H1 (cell line): ENCODE data around the gene BPIFB6. TPM values are rescaled to one million over a fixed set of nuclear protein-coding genes. Genes with fewer than 3 reads are reported as not detected.

ENCODE experiments used
- CTCF ChIA-PET: fragments of 300-600 bp; sonication (Branson Sonifier 250); formaldehyde crosslinking; loops from one replicate; lab custom pipeline; 2021; ENCODE audit not compliant: partially characterized antibody; lab: Charles Lee
- POLR2A ChIA-PET: fragments of 300-600 bp; sonication (Branson Sonifier 250); formaldehyde crosslinking; loops from one replicate; lab custom pipeline; 2021; ENCODE audit warnings: inconsistent platforms; ENCODE audit not compliant: partially characterized antibody; lab: Charles Lee
- DNase-seq, 2 experiments: peaks; one replicate each; pipeline versions ENCODE4 v3.0.0 to v3.0.0-alpha.2; 2010 to 2022; ENCODE audit warnings: low spot score in 2 of 2, low read depth in 1 of 2, mixed read lengths in 1 of 2
- FAIRE-seq: peaks from 2 replicates; lab custom pipeline; 2011; peaks lifted over from hg19 to GRCh38; lab: Jason Lieb, UNC
- H2AFZ ChIP-seq: 2 replicates; pipeline ENCODE4 v1.8.1; 2012; ENCODE audit warnings: low read length, inconsistent platforms
- H2AK5ac ChIP-seq: 2 replicates; pipeline ENCODE4 v1.6.1; 2013; ENCODE audit warnings: low read depth, low read length
- H2BK120ac ChIP-seq: replicated peaks from 2 replicates; pipeline ENCODE3; 2013; ENCODE audit warnings: low read depth, low read length, inconsistent platforms
- H2BK12ac ChIP-seq: 2 replicates; pipeline ENCODE4 v1.6.1; 2013; ENCODE audit warnings: low read depth, low read length
- H2BK15ac ChIP-seq: 2 replicates; pipeline ENCODE4 v1.6.1; 2013; ENCODE audit warnings: low read length
- H2BK20ac ChIP-seq: 2 replicates; pipeline ENCODE4 v1.6.1; 2013; ENCODE audit warnings: low read length
- H2BK5ac ChIP-seq: 2 replicates; pipeline ENCODE4 v1.6.1; 2013; ENCODE audit warnings: low read depth, low read length
- H3K14ac ChIP-seq: 2 replicates; pipeline ENCODE4 v1.6.1; 2013; ENCODE audit warnings: inconsistent platforms; ENCODE audit not compliant: insufficient read length
- H3K18ac ChIP-seq: 2 replicates; pipeline ENCODE4 v1.6.1; 2013; ENCODE audit warnings: low read length; ENCODE audit errors: extremely low read depth
- H3K23ac ChIP-seq: 2 replicates; pipeline ENCODE4 v1.6.1; 2013; ENCODE audit warnings: inconsistent platforms; ENCODE audit not compliant: insufficient read length
- H3K23me2 ChIP-seq: 2 replicates; pipeline ENCODE4 v1.6.1; 2013; ENCODE audit warnings: low read depth, low read length
- H3K27ac ChIP-seq: 2 replicates; pipeline ENCODE4 v1.6.1; 2011; ENCODE audit warnings: low read depth, low read length, inconsistent platforms
- H3K27me3 ChIP-seq, 4 experiments: replicated peaks in 1 of 4; 1 replicate in 1 of 4; 2 replicates in 3 of 4; pipeline versions ENCODE4 v1.6.1 to v1.8.1; 2011 to 2013; ENCODE audit warnings: low read length in 3 of 4, mild to moderate bottlenecking in 3 of 4, inconsistent platforms in 2 of 4, mixed read lengths in 2 of 4, moderate library complexity in 1 of 4; ENCODE audit not compliant: control insufficient read depth in 3 of 4, insufficient read depth in 3 of 4; ENCODE audit errors: extremely low read depth in 1 of 4
- H3K36me3 ChIP-seq, 4 experiments: 2 replicates each; pipeline versions ENCODE4 v1.6.1 to v1.8.1; 2011 to 2013; ENCODE audit warnings: mild to moderate bottlenecking in 4 of 4, low read length in 3 of 4, moderate library complexity in 2 of 4, control low read depth in 1 of 4, inconsistent platforms in 1 of 4; ENCODE audit not compliant: insufficient read depth in 4 of 4, control insufficient read depth in 2 of 4
- H3K4ac ChIP-seq: replicated peaks from 2 replicates; pipeline ENCODE3; 2013; ENCODE audit warnings: low read length, low read depth, mixed read lengths, inconsistent platforms; ENCODE audit not compliant: insufficient read length
- H3K4me1 ChIP-seq, 4 experiments: replicated peaks in 1 of 4; 1 replicate in 1 of 4; 2 replicates in 3 of 4; pipeline versions ENCODE4 v1.6.1 to v1.8.1; 2011 to 2013; ENCODE audit warnings: low read length in 3 of 4, inconsistent platforms in 2 of 4, mixed read lengths in 1 of 4; ENCODE audit not compliant: insufficient read depth in 4 of 4, control insufficient read depth in 3 of 4
- H3K4me2 ChIP-seq, 2 experiments: 2 replicates each; pipeline versions ENCODE4 v1.6.1 to v1.8.1; 2011 to 2013; ENCODE audit warnings: low read depth in 2 of 2, low read length in 2 of 2, control low read depth in 1 of 2, inconsistent platforms in 1 of 2, mild to moderate bottlenecking in 1 of 2; ENCODE audit not compliant: insufficient read depth in 1 of 2
- H3K4me3 ChIP-seq, 4 experiments: fragments of 200-600, 300-600 bp in 1 of 4; sonication (generic), shearing (Covaris generic), sonication (Bioruptor Twin) in 1 of 4; 2 replicates each; pipeline versions ENCODE4 v1.5.1 to v1.8.1; 2011 to 2016; ENCODE audit warnings: low read length in 4 of 4, low read depth in 3 of 4, control low read depth in 2 of 4, inconsistent platforms in 2 of 4, mild to moderate bottlenecking in 2 of 4, mixed read lengths in 1 of 4, moderate library complexity in 1 of 4; ENCODE audit not compliant: insufficient read depth in 2 of 4; ENCODE audit errors: extremely low read depth in 1 of 4
- H3K56ac ChIP-seq: replicated peaks from 2 replicates; pipeline ENCODE3; 2013; ENCODE audit warnings: low read depth, mild to moderate bottlenecking, mixed read lengths, low read length, inconsistent platforms; ENCODE audit not compliant: insufficient read length
- H3K79me1 ChIP-seq: 2 replicates; pipeline ENCODE4 v1.6.1; 2013; ENCODE audit warnings: low read depth, low read length, control low read depth
- H3K79me2 ChIP-seq, 2 experiments: 2 replicates each; pipeline versions ENCODE4 v1.6.1 to v1.8.1; 2012 to 2013; ENCODE audit warnings: low read length in 2 of 2, mild to moderate bottlenecking in 2 of 2, inconsistent platforms in 1 of 2; ENCODE audit not compliant: insufficient read depth in 2 of 2, control insufficient read depth in 1 of 2
- H3K9ac ChIP-seq, 4 experiments: replicated peaks in 1 of 4; 1 replicate in 1 of 4; 2 replicates in 3 of 4; pipeline versions ENCODE4 v1.6.1 to v1.8.1; 2011 to 2013; ENCODE audit warnings: low read depth in 3 of 4, low read length in 3 of 4, control low read depth in 2 of 4, mild to moderate bottlenecking in 2 of 4, moderate library complexity in 2 of 4, inconsistent platforms in 1 of 4; ENCODE audit errors: extremely low read depth in 1 of 4
- H3K9me3 ChIP-seq, 2 experiments: 2 replicates each; pipeline versions ENCODE4 v1.6.1 to v1.8.1; 2012 to 2013; ENCODE audit warnings: mild to moderate bottlenecking in 2 of 2, moderate library complexity in 2 of 2, control low read depth in 1 of 2, inconsistent platforms in 1 of 2, low read depth in 1 of 2, low read length in 1 of 2, mixed read lengths in 1 of 2; ENCODE audit not compliant: insufficient read depth in 2 of 2
- H4K20me1 ChIP-seq, 2 experiments: replicated peaks in 1 of 2; 2 replicates each; pipeline versions ENCODE3 to v1.8.1; 2011 to 2013; ENCODE audit warnings: inconsistent platforms in 2 of 2, low read length in 2 of 2, mild to moderate bottlenecking in 1 of 2; ENCODE audit not compliant: insufficient read depth in 2 of 2, control insufficient read depth in 1 of 2
- H4K5ac ChIP-seq: 2 replicates; pipeline ENCODE4 v1.6.1; 2013; ENCODE audit warnings: low read length, low read depth, mixed read lengths, inconsistent platforms; ENCODE audit not compliant: insufficient read length
- H4K8ac ChIP-seq: 2 replicates; pipeline ENCODE4 v1.8.0; 2013; ENCODE audit warnings: mild to moderate bottlenecking, moderate library complexity, low read length, inconsistent platforms; ENCODE audit not compliant: insufficient read depth; ENCODE audit errors: extremely low read depth
- H4K91ac ChIP-seq: replicated peaks from 2 replicates; pipeline ENCODE3; 2013; ENCODE audit warnings: low read length, mixed read lengths, inconsistent platforms; ENCODE audit not compliant: insufficient read length
- CBX8 ChIP-seq: fragments of 300-800, 300-1000 bp; sonication (generic); IDR thresholded peaks from 2 replicates; pipeline ENCODE4 v1.7.1; 2016; ENCODE audit warnings: low read depth, low read length, borderline replicate concordance
- CEBPB ChIP-seq: IDR thresholded peaks from 2 replicates; pipeline ENCODE4 v1.6.1; 2012; ENCODE audit warnings: low read depth, low read length
- CHD2 ChIP-seq: IDR thresholded peaks from 2 replicates; pipeline ENCODE4 v1.6.1; 2012; ENCODE audit warnings: low read length, improper control_type of control experiment
- CTCF ChIP-seq, 3 experiments: IDR thresholded peaks; 1 replicate in 2 of 3; 2 replicates in 1 of 3; pipeline versions ENCODE4 v1.5.1 to v1.6.1; 2011; ENCODE audit warnings: low read length in 3 of 3, mild to moderate bottlenecking in 3 of 3, inconsistent platforms in 2 of 3, low read depth in 1 of 3, moderate library complexity in 1 of 3; ENCODE audit not compliant: insufficient read depth in 1 of 3; ENCODE audit errors: control extremely low read depth in 1 of 3
- EGR1 ChIP-seq: IDR thresholded peaks from 2 replicates; pipeline ENCODE4 v1.6.1; 2011; ENCODE audit warnings: low read depth, low read length, borderline replicate concordance
- RNF2 ChIP-seq: fragments of 200-900, 300-1000 bp; sonication (generic); IDR thresholded peaks from 2 replicates; pipeline ENCODE4 v1.7.1; 2016; ENCODE audit warnings: borderline replicate concordance, low read depth, mild to moderate bottlenecking, antibody characterized with exemption, low read length; ENCODE audit not compliant: poor library complexity, severe bottlenecking; ENCODE audit errors: missing control alignments
- RXRA ChIP-seq: IDR thresholded peaks from 2 replicates; pipeline ENCODE4 v1.6.1; 2011; ENCODE audit warnings: low read depth, mild to moderate bottlenecking, low read length, moderate library complexity; ENCODE audit not compliant: insufficient read depth
- ZNF274 ChIP-seq: IDR thresholded peaks from 2 replicates; pipeline ENCODE4 v1.7.0; 2012; ENCODE audit warnings: low read length, borderline replicate concordance; ENCODE audit errors: extremely low read depth
- WGBS, 2 experiments: shearing (Covaris generic) in 1 of 2; methylation state at CpG; one replicate each; pipeline versions ENCODE4 v1.1.6 to v1.1.7; 2013 to 2015; ENCODE audit warnings: low lambda C conversion rate in 2 of 2, mixed read lengths in 2 of 2, inconsistent platforms in 1 of 2, low coverage in 1 of 2, missing lambda C conversion rate in 1 of 2; ENCODE audit not compliant: insufficient replicate concordance in 2 of 2, insufficient coverage in 1 of 2, insufficient read length in 1 of 2; ENCODE audit errors: extremely low coverage in 1 of 2, missing lambda C conversion rate in 1 of 2; 5-methylcytosine and 5-hydroxymethylcytosine counted together
- polyA plus RNA-seq, 7 experiments: library from polyadenylated mRNA; depleted of rRNA in 3 of 7; stranded (reverse) in 5 of 7; unstranded in 2 of 7; fragments of >200 nt in 5 of 7; fragments of 200-250 nt in 2 of 7; gene quantifications; 1 replicate in 5 of 7; 2 replicates in 1 of 7; 4 replicates in 1 of 7; pipeline versions ENCODE4 v1.2.1 to v1.2.3, GENCODE V29; 2011 to 2013; ENCODE audit warnings: missing spikeins in 2 of 7, mixed read lengths in 2 of 7
- total RNA-seq: library from RNA; stranded (reverse); fragmentation: NEBNext Ultra II Directional; extraction: Animal tissue kit (Norgen Biotek cat#: 25700); gene quantifications from 2 replicates; pipeline ENCODE4 v1.2.1, GENCODE V29; 2021

BPIFB6 gene
- total and polyA plus RNA-seq, 2 of the 8 experiments (the other 6 are each of a cell fraction or from before 2014, with no cell fraction given), result not detected

GRCh38 chr20:33000802-33001466 lies 30.5 kb upstream of the BPIFB6 start:
- Histone ChIP-seq H3K9me3 (0 out of 4 replicates have a peak, but pooled peaks cover 0 to 2% of the 10 kb centered on the region in 2 experiments), H2AFZ (0 out of 2 replicates have a peak overlapping the region, but pooled peaks have one; percentile 29), H3K4me3 (no peak overlapping the region), H3K14ac (no peak overlapping the region), H2BK20ac (no peak overlapping the region), H3K4ac (no peak overlapping the region), H3K27ac (no peak overlapping the region), H3K23ac (no peak overlapping the region), H2BK12ac (no peak overlapping the region), H2AK5ac (no peak overlapping the region), H4K91ac (no peak overlapping the region), H3K36me3 (no peaks in the 10 kb centered on the region), H2BK120ac (no peak overlapping the region), H3K4me2 (no peak overlapping the region), H4K5ac (no peak overlapping the region), H3K56ac (peak overlapping the region; percentile 13), H3K79me2 (no peaks in the 10 kb centered on the region), H3K18ac (no peak overlapping the region; the same call in 1 of the 2 replicates), H3K23me2 (no peaks in the 10 kb centered on the region; the same call in 1 of the 2 replicates), H3K9ac (no peak overlapping the region), H3K4me1 (no peaks in the 10 kb centered on the region; a peak in 1 of 7 replicates), H3K79me1 (no peaks in the 10 kb centered on the region), H4K8ac (no peak overlapping the region), H2BK15ac (no peak overlapping the region), H2BK5ac (no peak overlapping the region), H3K27me3 (no peaks in the 10 kb centered on the region), H4K20me1 (no peaks in the 10 kb centered on the region)
- WGBS, 2 experiments, result 78% methylated on average over 9 of the region's 9 CpGs; no CpG with 5 or more reads in 1 of the 2 experiments
- FAIRE-seq (no peak), DNase-seq (no peak)
- TF ChIP-seq CEBPB (no peak), RNF2 (no peak), RXRA (no peak), CBX8 (no peak), CHD2 (no peak), EGR1 (no peak), ZNF274 (no peak), CTCF (IDR thresholded peaks at IDR 0.05; ENCODE audit: control extremely low read depth in 1 of 3, insufficient read depth in 1 of 3, low read depth in 1 of 3, low read length in 3 of 3) (no peak)
- ChIA-PET POLR2A (interaction anchor here (1.9 kb wide), 1 partner anchor 17 kb away, joined by 5 read pairs; no protein-coding TSS in a partner anchor), CTCF (interaction anchor here (0.6 to 9.1 kb wide), 6 partner anchors 10 to 1356 kb away, joined by 3 to 86 read pairs (median 4); no protein-coding TSS in a partner anchor)
